ENCODE results near the gene TSNAX. TPM values are rescaled to one million over a fixed set of nuclear protein-coding genes. Genes with fewer than 3 reads are reported as not detected.
"Not testable (repeated sequence)": the region's sequence is repeated elsewhere in the genome, so short reads cannot be mapped to it uniquely, and the experiment has no call there.

TSNAX gene
- polyA plus RNA-seq, 1 experiment = 35.6 TPM

DNA sequence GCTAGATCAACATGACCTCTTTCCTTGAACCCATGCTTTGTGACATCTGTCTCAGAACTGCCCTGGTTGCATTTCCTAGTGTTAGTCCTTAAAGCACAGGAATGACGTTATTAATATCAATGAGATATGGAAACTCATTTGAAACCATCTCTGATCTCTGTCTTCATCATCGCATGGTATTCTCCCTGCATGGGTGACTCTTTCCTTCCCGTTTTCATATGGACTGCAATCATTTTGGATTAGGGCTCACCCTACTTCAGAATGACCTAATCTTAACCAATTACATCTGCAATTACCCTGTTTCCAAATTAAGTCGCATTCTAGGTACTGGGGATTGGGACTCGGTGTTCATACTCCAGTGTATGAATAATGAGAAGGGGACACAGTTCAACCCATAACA lies 56.5 kb downstream of the TSNAX start:
- Histone ChIP-seq H3K4me3 (ENCODE audit: low read depth, low read length) (no peak overlapping the region), H3K27ac (ENCODE audit: low read depth, low read length) (no peak overlapping the region), H3K27me3 (ENCODE audit: control insufficient read depth, insufficient read depth, low read length) (no peaks in the 10 kb centered on the region), H3K9me3 (ENCODE audit: control insufficient read depth, insufficient read depth, low read length) (no peaks in the 10 kb centered on the region)
- CTCF ChIA-PET = interaction anchor here (0.6 to 1.3 kb wide), 6 partner anchors 15 to 228 kb away, joined by 3 to 9 read pairs (median 5); no protein-coding TSS in a partner anchor
- POLR2A ChIA-PET = interaction anchor here (0.5 kb wide), 1 partner anchor 167 kb away, joined by 3 read pairs; no protein-coding TSS in a partner anchor
- TF ChIP-seq, protein P1, sequence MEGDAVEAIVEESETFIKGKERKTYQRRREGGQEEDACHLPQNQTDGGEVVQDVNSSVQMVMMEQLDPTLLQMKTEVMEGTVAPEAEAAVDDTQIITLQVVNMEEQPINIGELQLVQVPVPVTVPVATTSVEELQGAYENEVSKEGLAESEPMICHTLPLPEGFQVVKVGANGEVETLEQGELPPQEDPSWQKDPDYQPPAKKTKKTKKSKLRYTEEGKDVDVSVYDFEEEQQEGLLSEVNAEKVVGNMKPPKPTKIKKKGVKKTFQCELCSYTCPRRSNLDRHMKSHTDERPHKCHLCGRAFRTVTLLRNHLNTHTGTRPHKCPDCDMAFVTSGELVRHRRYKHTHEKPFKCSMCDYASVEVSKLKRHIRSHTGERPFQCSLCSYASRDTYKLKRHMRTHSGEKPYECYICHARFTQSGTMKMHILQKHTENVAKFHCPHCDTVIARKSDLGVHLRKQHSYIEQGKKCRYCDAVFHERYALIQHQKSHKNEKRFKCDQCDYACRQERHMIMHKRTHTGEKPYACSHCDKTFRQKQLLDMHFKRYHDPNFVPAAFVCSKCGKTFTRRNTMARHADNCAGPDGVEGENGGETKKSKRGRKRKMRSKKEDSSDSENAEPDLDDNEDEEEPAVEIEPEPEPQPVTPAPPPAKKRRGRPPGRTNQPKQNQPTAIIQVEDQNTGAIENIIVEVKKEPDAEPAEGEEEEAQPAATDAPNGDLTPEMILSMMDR (IDR thresholded peaks at IDR 0.05; ENCODE audit: low read depth, low read length) = no peak
- no peak for DNase-seq (ENCODE audit: low read depth, low spot score)

DNA sequence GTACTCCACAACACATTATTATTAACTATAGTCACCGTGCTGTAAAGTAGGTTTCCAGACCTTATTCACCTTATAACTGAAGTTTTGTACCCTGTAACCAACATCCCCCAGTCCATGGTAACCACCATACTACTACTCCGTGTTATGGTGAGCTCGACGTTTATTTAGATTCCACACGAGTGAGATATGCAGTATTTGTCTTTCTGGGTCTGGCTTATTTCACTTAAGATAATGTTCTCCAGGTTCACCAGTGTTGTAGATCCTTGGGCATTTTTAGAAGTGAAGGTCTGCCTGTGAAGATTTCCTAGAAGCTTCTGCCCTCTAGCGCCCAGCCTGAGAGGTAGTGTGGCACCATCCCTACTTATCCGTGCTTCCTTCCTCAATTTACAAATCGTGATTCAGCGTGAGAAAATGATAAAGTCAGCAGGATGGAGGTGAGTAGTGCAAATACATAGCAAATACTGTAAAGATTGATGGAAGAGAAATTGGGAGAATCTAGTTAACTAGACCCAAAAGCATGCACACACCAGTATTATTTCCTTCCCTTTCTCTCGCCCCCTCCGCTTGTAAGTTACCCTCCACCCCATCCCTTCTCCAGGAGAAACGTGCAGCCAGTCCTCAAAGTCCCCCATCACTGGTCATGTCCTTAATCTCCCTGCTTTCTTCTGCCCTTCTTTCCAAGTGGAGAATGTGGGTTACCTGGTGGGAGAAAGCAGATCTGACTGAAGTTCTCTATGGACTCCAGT lies 62.2 kb downstream of the TSNAX start:
- Histone ChIP-seq H3K27ac (ENCODE audit: low read depth, low read length) (no peak overlapping the region), H3K4me3 (ENCODE audit: low read depth, low read length) (no peak overlapping the region), H3K9me3 (ENCODE audit: control insufficient read depth, insufficient read depth, low read length) (no peaks in the 10 kb centered on the region), H3K27me3 (ENCODE audit: control insufficient read depth, insufficient read depth, low read length) (no peaks in the 10 kb centered on the region)
- TF ChIP-seq, protein P1 (IDR thresholded peaks at IDR 0.05; ENCODE audit: low read depth, low read length) = peak; percentile 91
- ChIA-PET CTCF (interaction anchor here (0.6 to 2.4 kb wide), 21 partner anchors 8 to 254 kb away, joined by 3 to 43 read pairs (median 6); partner anchors contain the start of genes EXOC8 and SPRTN), POLR2A (no interaction called here)
- DNase-seq (ENCODE audit: low read depth, low spot score) = peak; percentile 49

DNA sequence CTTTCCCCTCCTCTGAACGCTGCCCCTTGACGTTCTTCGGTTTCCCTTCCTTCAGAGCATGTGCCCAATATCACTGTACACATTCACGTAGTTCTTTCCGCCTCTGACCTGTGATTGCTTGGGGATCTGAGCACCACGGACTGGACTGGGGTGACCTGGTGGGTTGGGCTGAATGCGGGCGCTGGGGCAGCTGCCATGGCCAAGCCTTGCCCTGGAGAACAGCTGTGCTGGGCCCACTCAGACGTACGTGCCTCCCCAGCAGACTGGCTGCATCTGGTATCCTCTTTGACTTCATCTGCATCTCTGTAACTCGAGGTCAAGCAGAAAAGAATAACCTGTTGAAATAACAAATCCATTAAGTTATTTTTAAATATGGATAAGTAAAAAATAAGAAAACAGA lies 63.0 kb downstream of the TSNAX start:
- H3K27ac ChIP-seq (ENCODE audit: low read depth, low read length) = no peak overlapping the region
- ChIA-PET POLR2A (no interaction called here), CTCF (interaction anchor here (1.0 to 2.4 kb wide), 6 partner anchors 10 to 235 kb away, joined by 4 to 43 read pairs (median 10); no protein-coding TSS in a partner anchor)

DNA sequence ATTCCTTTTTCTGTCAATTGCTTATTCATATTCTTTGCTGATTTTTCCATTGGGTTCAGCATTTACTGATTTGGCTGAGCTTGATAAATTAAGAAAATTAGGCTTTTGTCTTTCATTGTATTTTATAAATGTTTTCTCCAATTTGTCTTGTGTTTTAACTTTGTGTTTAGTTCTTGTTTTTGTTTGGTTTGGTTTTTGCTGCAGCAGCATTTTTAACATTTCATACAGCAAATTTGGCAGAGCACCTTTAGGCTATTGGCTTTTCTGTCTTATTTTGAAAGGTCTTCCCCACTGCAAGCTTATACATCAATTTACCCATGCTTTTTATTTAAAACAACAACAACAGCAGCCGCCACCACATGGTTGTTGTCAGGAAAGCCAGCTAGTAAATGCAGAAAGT lies 64.3 kb downstream of the TSNAX start:
- CTCF ChIA-PET = interaction anchor here (0.6 to 1.0 kb wide), 3 partner anchors 15 to 235 kb away, joined by 3 to 12 read pairs (median 3); no protein-coding TSS in a partner anchor

More for the DNA sequence above, 63.0 kb downstream of the TSNAX start:
- H3K9me3 ChIP-seq (ENCODE audit: control insufficient read depth, insufficient read depth, low read length) = no peaks in the 10 kb centered on the region
- no peak overlapping the region for H3K4me3 ChIP-seq (ENCODE audit: low read depth, low read length)
- DNase-seq (ENCODE audit: low read depth, low spot score) = no peak
- H3K27me3 ChIP-seq (ENCODE audit: control insufficient read depth, insufficient read depth, low read length) = no peaks in the 10 kb centered on the region
- TF ChIP-seq, protein P1 (IDR thresholded peaks at IDR 0.05; ENCODE audit: low read depth, low read length) = no peak

DNA sequence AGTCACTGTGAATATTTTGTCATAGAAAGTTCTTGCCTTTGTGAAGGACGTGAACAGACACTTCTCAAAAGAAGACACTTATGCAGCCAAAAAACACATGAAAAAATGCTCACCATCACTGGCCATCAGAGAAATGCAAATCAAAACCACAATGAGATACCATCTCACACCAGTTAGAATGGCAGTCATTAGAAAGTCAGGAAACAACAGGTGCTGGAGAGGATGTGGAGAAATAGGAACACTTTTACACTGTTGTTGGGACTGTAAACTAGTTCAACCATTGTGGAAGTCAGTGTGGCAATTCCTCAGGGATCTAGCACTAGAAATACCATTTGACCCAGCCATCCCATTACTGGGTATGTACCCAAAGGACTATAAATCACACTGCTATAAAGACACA lies 64.8 kb downstream of the TSNAX start:
- H3K27me3 ChIP-seq (ENCODE audit: control insufficient read depth, insufficient read depth, low read length); H3K4me3 ChIP-seq (ENCODE audit: low read depth, low read length); H3K9me3 ChIP-seq (ENCODE audit: control insufficient read depth, insufficient read depth, low read length); POLR2A ChIA-PET; H3K27ac ChIP-seq (ENCODE audit: low read depth, low read length); DNase-seq (ENCODE audit: low read depth, low spot score): not testable (repeated sequence)
- CTCF ChIA-PET = interaction anchor here (0.9 to 1.0 kb wide), 2 partner anchors 235 to 236 kb away, joined by 3 to 12 read pairs; no protein-coding TSS in a partner anchor

More for the DNA sequence above, 64.3 kb downstream of the TSNAX start:
- Histone ChIP-seq H3K27me3 (ENCODE audit: control insufficient read depth, insufficient read depth, low read length) (no peaks in the 10 kb centered on the region), H3K4me3 (ENCODE audit: low read depth, low read length) (no peak overlapping the region), H3K9me3 (ENCODE audit: control insufficient read depth, insufficient read depth, low read length) (no peaks in the 10 kb centered on the region), H3K27ac (ENCODE audit: low read depth, low read length) (no peak overlapping the region)
- no peak for DNase-seq (ENCODE audit: low read depth, low spot score)
- POLR2A ChIA-PET = no interaction called here
- TF ChIP-seq, protein P1 (IDR thresholded peaks at IDR 0.05; ENCODE audit: low read depth, low read length) = no peak
